GM12874 (cell line): Measurements from ENCODE around the gene HPX.

Experiments used
- CTCF ChIP-seq: IDR thresholded peaks from 2 replicates; pipeline ENCODE4 v1.5.1; 2011; ENCODE audit warnings: low read depth, mild to moderate bottlenecking, control low read depth, low read length, moderate library complexity; ENCODE audit not compliant: insufficient read depth

HPX gene

GRCh38 chr11:6403539-6403938 lies 37.2 kb downstream of the HPX start:
- TF ChIP-seq CTCF, result no peak

- no peak for TF ChIP-seq CTCF
Observed at GRCh38 chr11:6402561-6402981, 38.2 kb downstream of the HPX start.

GRCh38 chr11:6402061-6402470 lies 38.7 kb downstream of the HPX start:
- TF ChIP-seq CTCF, result no peak

- no peak for TF ChIP-seq CTCF
Observed at GRCh38 chr11:6401464-6401863, 39.3 kb downstream of the HPX start.

GRCh38 chr11:6400431-6401345 lies 40.1 kb downstream of the HPX start:
- TF ChIP-seq CTCF, result no peak

GRCh38 chr11:6397636-6398035 lies 43.2 kb downstream of the HPX start:
- no peak for TF ChIP-seq CTCF

- no peak for TF ChIP-seq CTCF
Observed at GRCh38 chr11:6397156-6397555, 43.6 kb downstream of the HPX start.
